CD4-positive, alpha-beta T cell (primary cell): Measurements from ENCODE around the gene BICDL1. TPM values are rescaled to one million over a fixed set of nuclear protein-coding genes. Genes with fewer than 3 reads are reported as not detected.

Experiments
- ATAC-seq: fragments of 200-7000 bp; cut with Tn5 transposase; one replicate; pipeline ENCODE4 v1.10.0; 2022; ENCODE audit warnings: mild to moderate bottlenecking; ENCODE audit not compliant: poor library complexity
- CTCF ChIA-PET: fragments of 350-600 bp; sonication (Branson Sonifier 250); formaldehyde crosslinking; loops from one replicate; lab custom pipeline; 2021; ENCODE audit warnings: antibody characterized with exemption, inconsistent platforms; lab: Charles Lee
- POLR2A ChIA-PET: fragments of 350-600 bp; sonication (Branson Sonifier 250); formaldehyde crosslinking; loops from one replicate; lab custom pipeline; 2021; ENCODE audit warnings: antibody characterized with exemption, inconsistent platforms; lab: Charles Lee
- DNase-seq, 14 experiments: peaks; one replicate each; pipeline ENCODE4 v3.0.0-alpha.2; 2013 to 2020; ENCODE audit warnings: mixed read lengths in 2 of 14
- H3K27ac ChIP-seq, 2 donors: one replicate each; pipeline versions ENCODE4 v1.5.1 to v1.7.0; 2013; ENCODE audit warnings: low read length in 2 of 2, low read depth in 1 of 2, mild to moderate bottlenecking in 1 of 2
- H3K27me3 ChIP-seq, 2 experiments: 1 replicate in 1 of 2; 2 replicates in 1 of 2; pipeline versions ENCODE4 v1.6.1 to v1.7.0; 2013; ENCODE audit warnings: low read length in 2 of 2, control low read depth in 1 of 2, mild to moderate bottlenecking in 1 of 2, moderate library complexity in 1 of 2; ENCODE audit not compliant: insufficient read depth in 2 of 2, control insufficient read depth in 1 of 2
- H3K36me3 ChIP-seq: one replicate; pipeline ENCODE4 v1.6.1; 2013; ENCODE audit warnings: low read length, control low read depth; ENCODE audit not compliant: insufficient read depth
- H3K4me1 ChIP-seq: one replicate; pipeline ENCODE4 v1.6.1; 2013; ENCODE audit warnings: low read length, control low read depth; ENCODE audit not compliant: insufficient read depth
- H3K4me3 ChIP-seq: one replicate; pipeline ENCODE4 v1.5.1; 2013; ENCODE audit warnings: mild to moderate bottlenecking, low read length, moderate library complexity
- H3K9me3 ChIP-seq, 2 experiments: 1 replicate in 1 of 2; 2 replicates in 1 of 2; pipeline versions ENCODE4 v1.6.1 to v1.7.0; 2013; ENCODE audit warnings: low read length in 2 of 2, mild to moderate bottlenecking in 2 of 2, control low read depth in 1 of 2, moderate library complexity in 1 of 2; ENCODE audit not compliant: control insufficient read depth in 1 of 2, insufficient read depth in 1 of 2
- H3K27ac Mint-ChIP-seq: one replicate; pipeline ENCODE4 v1.8.0; 2020; ENCODE audit warnings: mixed read lengths
- H3K27me3 Mint-ChIP-seq: one replicate; pipeline ENCODE4 v1.8.0; 2021; ENCODE audit warnings: mixed read lengths
- H3K36me3 Mint-ChIP-seq: one replicate; pipeline ENCODE4 v1.8.0; 2021; ENCODE audit warnings: low read depth, mixed read lengths
- H3K4me1 Mint-ChIP-seq: one replicate; pipeline ENCODE4 v1.8.0; 2021; ENCODE audit warnings: low read depth, mixed read lengths
- H3K4me3 Mint-ChIP-seq: one replicate; pipeline ENCODE4 v1.8.0; 2020; ENCODE audit warnings: mild to moderate bottlenecking, mixed read lengths
- H3K9me3 Mint-ChIP-seq: one replicate; pipeline ENCODE4 v1.8.0; 2020; ENCODE audit warnings: mixed read lengths
- intact Hi-C, 2 experiments: fragments of 100-400 bp; cut with DNase I in 1 of 2; cut with micrococcal nuclease in 1 of 2; formaldehyde crosslinking; loops; one replicate each; pipeline versions ENCODE4 v1.15.1 to v1.9.0; 2023 to 2025; cut with DNase I, micrococcal nuclease
- total RNA-seq, 174 experiments: library from RNA in 2 of 174; stranded (reverse) in 2 of 174; gene quantifications; one replicate each; pipeline ENCODE4 v1.2.3 and lab custom pipeline; 2021 to 2026
- TF ChIP-seq, protein P1 (sequence below): fragments of 200-600 bp; IDR thresholded peaks from one replicate; pipeline ENCODE4 v1.8.0; 2022; ENCODE audit warnings: antibody characterized with exemption, mild to moderate bottlenecking

The BICDL1 gene
- total RNA-seq, 2 experiments from 2014 or later: 143 to 146 TPM

DNA sequence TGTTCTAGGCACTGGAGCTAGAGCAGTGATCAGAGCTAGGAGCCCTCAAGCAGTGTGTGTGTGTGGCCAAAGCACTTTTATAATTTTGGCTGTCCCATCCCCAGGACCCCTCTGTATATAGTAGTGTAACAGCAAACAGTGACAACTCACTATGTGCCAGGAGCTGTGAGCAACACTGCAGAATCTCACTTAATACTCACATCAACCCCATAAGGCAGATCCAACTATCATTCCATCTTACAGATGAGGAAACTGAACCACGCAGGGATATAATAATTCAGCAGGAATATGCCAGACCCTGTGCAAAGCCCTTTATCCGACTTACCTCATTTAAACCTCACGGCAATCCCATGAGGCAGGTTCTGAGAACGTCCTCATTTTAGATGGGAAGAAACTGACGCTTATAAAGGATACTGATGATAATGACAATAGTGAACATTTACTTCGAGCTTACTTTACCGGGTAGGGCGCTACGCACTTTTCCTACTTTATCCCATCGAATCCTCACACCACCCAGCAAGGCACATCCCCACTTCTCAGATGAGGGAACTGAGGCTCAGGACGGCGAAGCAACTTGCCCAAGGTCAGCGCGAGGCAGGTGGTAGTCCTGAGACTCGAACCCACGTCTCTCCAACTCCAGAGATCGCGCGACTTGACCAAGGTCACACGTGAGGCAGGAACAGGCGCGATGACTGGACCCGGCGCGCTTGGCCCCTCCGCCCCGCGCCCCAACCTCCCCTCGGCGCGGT, 126.8 kb downstream of the BICDL1 start:
- peak in 2 of 14 experiments; percentile 41 to 57 for DNase-seq
- TF ChIP-seq, protein P1, sequence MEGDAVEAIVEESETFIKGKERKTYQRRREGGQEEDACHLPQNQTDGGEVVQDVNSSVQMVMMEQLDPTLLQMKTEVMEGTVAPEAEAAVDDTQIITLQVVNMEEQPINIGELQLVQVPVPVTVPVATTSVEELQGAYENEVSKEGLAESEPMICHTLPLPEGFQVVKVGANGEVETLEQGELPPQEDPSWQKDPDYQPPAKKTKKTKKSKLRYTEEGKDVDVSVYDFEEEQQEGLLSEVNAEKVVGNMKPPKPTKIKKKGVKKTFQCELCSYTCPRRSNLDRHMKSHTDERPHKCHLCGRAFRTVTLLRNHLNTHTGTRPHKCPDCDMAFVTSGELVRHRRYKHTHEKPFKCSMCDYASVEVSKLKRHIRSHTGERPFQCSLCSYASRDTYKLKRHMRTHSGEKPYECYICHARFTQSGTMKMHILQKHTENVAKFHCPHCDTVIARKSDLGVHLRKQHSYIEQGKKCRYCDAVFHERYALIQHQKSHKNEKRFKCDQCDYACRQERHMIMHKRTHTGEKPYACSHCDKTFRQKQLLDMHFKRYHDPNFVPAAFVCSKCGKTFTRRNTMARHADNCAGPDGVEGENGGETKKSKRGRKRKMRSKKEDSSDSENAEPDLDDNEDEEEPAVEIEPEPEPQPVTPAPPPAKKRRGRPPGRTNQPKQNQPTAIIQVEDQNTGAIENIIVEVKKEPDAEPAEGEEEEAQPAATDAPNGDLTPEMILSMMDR: no peak
- Histone ChIP-seq H3K4me1 (peaks cover 61% of the 10 kb centered on the region), H3K27me3 (no peaks in the 10 kb centered on the region), H3K4me3 (peak overlapping the region; percentile 86), H3K9me3 (no peaks in the 10 kb centered on the region), H3K27ac (peak overlapping the region in 1 of 2 donors; percentile 56), H3K36me3 (peaks cover 6% of the 10 kb centered on the region)
- POLR2A ChIA-PET: interaction anchor here (0.8 to 4.9 kb wide), 6 partner anchors 13 to 176 kb away, joined by 4 to 51 read pairs (median 28); partner anchors contain the start of genes BICDL1, RNU4-1, RNU4-2 and RPLP0
- CTCF ChIA-PET: interaction anchor here (1.0 to 1.7 kb wide), 4 partner anchors 23 to 186 kb away, joined by 3 to 8 read pairs (median 4); partner anchors contain the start of gene BICDL1
- H3K9me3 Mint-ChIP-seq: no peaks in the 10 kb centered on the region
- peak overlapping the region; percentile 99 for H3K4me3 Mint-ChIP-seq
- peaks cover 75% of the 10 kb centered on the region for H3K4me1 Mint-ChIP-seq
- no peak for ATAC-seq
- no peaks in the 10 kb centered on the region for H3K27me3 Mint-ChIP-seq
- H3K36me3 Mint-ChIP-seq: peaks cover 37% of the 10 kb centered on the region
- peak overlapping the region; percentile 84 for H3K27ac Mint-ChIP-seq
- intact Hi-C loops: loop anchor here (1.0 to 10.0 kb wide), 7 partner anchors 29 to 331 kb away; partner anchors contain the start of genes GATC (in 1 of the 2), GCN1 (in 1 of the 2), PXN (in 1 of the 2) and RPLP0 (in 1 of the 2)

DNA sequence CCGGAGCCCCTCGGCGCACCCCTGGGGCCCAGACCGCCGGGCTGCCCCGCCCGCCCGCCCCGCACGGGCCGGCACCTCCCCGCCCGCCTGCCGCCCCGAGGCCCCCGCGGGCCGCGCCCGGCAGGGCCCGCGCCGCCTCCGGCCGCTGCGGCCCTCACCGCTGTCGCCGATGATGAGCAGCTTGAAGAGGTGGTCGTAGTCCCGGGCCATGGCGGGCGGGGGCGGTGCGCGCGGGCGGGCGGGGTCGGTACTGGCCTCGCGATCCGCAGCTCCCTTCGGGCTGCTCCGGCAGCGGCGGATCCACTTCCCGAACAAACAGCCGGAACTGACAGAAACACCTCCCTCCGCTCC, 127.4 kb downstream of the BICDL1 start, which contains the start of gene RAB35:
Gene RAB35, minus strand, starts transcription at position 313 of the 351 bp plus-strand sequence. Its CDS starts 103 bp downstream, at position 210.
- peak within 1 kb of the TSS; percentile 84 for H3K27ac Mint-ChIP-seq
- no peaks in the 10 kb centered on the region for H3K9me3 ChIP-seq
- peak within 1 kb of the TSS; percentile 99 for H3K4me3 Mint-ChIP-seq
- H3K4me1 Mint-ChIP-seq: peaks cover 75% of the 10 kb centered on the region
- peaks cover 6% of the 10 kb centered on the region for H3K36me3 ChIP-seq
- peaks cover 61% of the 10 kb centered on the region for H3K4me1 ChIP-seq
- intact Hi-C loops: loop anchor here (1.0 to 10.0 kb wide), 7 partner anchors 29 to 331 kb away; partner anchors contain the start of genes GATC (in 1 of the 2), GCN1 (in 1 of the 2), PXN (in 1 of the 2) and RPLP0 (in 1 of the 2)
- no peaks in the 10 kb centered on the region for H3K9me3 Mint-ChIP-seq
- H3K27me3 ChIP-seq: no peaks in the 10 kb centered on the region
- TF ChIP-seq, protein P1: no peak
- CTCF ChIA-PET: interaction anchor here (1.0 to 2.4 kb wide), 5 partner anchors 22 to 185 kb away, joined by 3 to 11 read pairs (median 4); partner anchors contain the start of gene BICDL1
- H3K4me3 ChIP-seq: peak within 1 kb of the TSS; percentile 86
- H3K27ac ChIP-seq: peak within 1 kb of the TSS; percentile 94 to 95
- DNase-seq (no peak), ATAC-seq (no peak)
- POLR2A ChIA-PET: interaction anchor here (0.8 to 4.9 kb wide), 14 partner anchors 8 to 176 kb away, joined by 3 to 51 read pairs (median 4); partner anchors contain the start of genes BICDL1, RNU4-1, RNU4-2 and RPLP0
- peaks cover 37% of the 10 kb centered on the region for H3K36me3 Mint-ChIP-seq
- H3K27me3 Mint-ChIP-seq: no peaks in the 10 kb centered on the region
